ENCODE results near the gene PLSCR3.

The PLSCR3 gene

GRCh38 chr17:7394452-7395191 lies at the start of gene PLSCR3:
Gene PLSCR3 (minus strand): TSS chr17:7394525. CDS start chr17:7394110, 415 bp downstream.
- H3K9me3 ChIP-seq (ENCODE audit: control insufficient read depth in 1 of 2, low read length in 2 of 2), result no peaks in the 10 kb centered on the region
- H3K9ac ChIP-seq (ENCODE audit: low read depth in 1 of 2, low read length in 2 of 2), result peak within 1 kb of the TSS; percentile 67 to 95
- peaks cover 0 to 5% of the 10 kb centered on the region in 2 donors for H3K36me3 ChIP-seq (ENCODE audit: control insufficient read depth in 1 of 2, insufficient read depth in 2 of 2, low read length in 2 of 2)
- peak within 1 kb of the TSS; percentile 90 for H3K27ac ChIP-seq (ENCODE audit: low read depth, low read length)
- peaks cover 10 to 14% of the 10 kb centered on the region in 2 donors for H3K4me1 ChIP-seq (ENCODE audit: control insufficient read depth in 1 of 2, insufficient read depth in 2 of 2, low read length in 2 of 2)
- peak within 1 kb of the TSS; percentile 82 to 86 for H3K4me3 ChIP-seq (ENCODE audit: low read depth in 1 of 2, low read length in 2 of 2)
- H3K27me3 ChIP-seq (ENCODE audit: control insufficient read depth in 1 of 2, insufficient read depth in 2 of 2, low read length in 2 of 2), result no peaks in the 10 kb centered on the region

- Histone ChIP-seq H3K9ac (ENCODE audit: low read depth in 1 of 2, low read length in 2 of 2) (no peak overlapping the region), H3K4me1 (ENCODE audit: control insufficient read depth in 1 of 2, insufficient read depth in 2 of 2, low read length in 2 of 2) (peaks cover 19 to 29% of the 10 kb centered on the region in 2 donors), H3K4me3 (ENCODE audit: low read depth in 1 of 2, low read length in 2 of 2) (no peak overlapping the region), H3K9me3 (ENCODE audit: control insufficient read depth in 1 of 2, low read length in 2 of 2) (no peaks in the 10 kb centered on the region), H3K27ac (ENCODE audit: low read depth, low read length) (no peak overlapping the region), H3K36me3 (ENCODE audit: control insufficient read depth in 1 of 2, insufficient read depth in 2 of 2, low read length in 2 of 2) (no peaks in the 10 kb centered on the region), H3K27me3 (ENCODE audit: control insufficient read depth in 1 of 2, insufficient read depth in 2 of 2, low read length in 2 of 2) (peaks cover 35 to 47% of the 10 kb centered on the region in 2 donors)
Observed at GRCh38 chr17:7443499-7444485, 49.5 kb upstream of the PLSCR3 start.

GRCh38 chr17:7442142-7442541 lies 47.8 kb upstream of the PLSCR3 start:
- Histone ChIP-seq H3K4me3 (ENCODE audit: low read depth in 1 of 2, low read length in 2 of 2) (no peak overlapping the region), H3K9ac (ENCODE audit: low read depth in 1 of 2, low read length in 2 of 2) (no peak overlapping the region), H3K36me3 (ENCODE audit: control insufficient read depth in 1 of 2, insufficient read depth in 2 of 2, low read length in 2 of 2) (no peaks in the 10 kb centered on the region), H3K27me3 (ENCODE audit: control insufficient read depth in 1 of 2, insufficient read depth in 2 of 2, low read length in 2 of 2) (peaks cover 34 to 52% of the 10 kb centered on the region in 2 donors), H3K9me3 (ENCODE audit: control insufficient read depth in 1 of 2, low read length in 2 of 2) (no peaks in the 10 kb centered on the region), H3K27ac (ENCODE audit: low read depth, low read length) (no peak overlapping the region), H3K4me1 (ENCODE audit: control insufficient read depth in 1 of 2, insufficient read depth in 2 of 2, low read length in 2 of 2) (peaks cover 34 to 42% of the 10 kb centered on the region in 2 donors)

GRCh38 chr17:7441266-7441665 lies 46.9 kb upstream of the PLSCR3 start:
- H3K36me3 ChIP-seq (ENCODE audit: control insufficient read depth in 1 of 2, insufficient read depth in 2 of 2, low read length in 2 of 2), result no peaks in the 10 kb centered on the region
- no peak overlapping the region for H3K4me3 ChIP-seq (ENCODE audit: low read depth in 1 of 2, low read length in 2 of 2)
- no peak overlapping the region for H3K9ac ChIP-seq (ENCODE audit: low read depth in 1 of 2, low read length in 2 of 2)
- H3K27me3 ChIP-seq (ENCODE audit: control insufficient read depth in 1 of 2, insufficient read depth in 2 of 2, low read length in 2 of 2), result peaks cover 28 to 44% of the 10 kb centered on the region in 2 donors
- peaks cover 35 to 45% of the 10 kb centered on the region in 2 donors for H3K4me1 ChIP-seq (ENCODE audit: control insufficient read depth in 1 of 2, insufficient read depth in 2 of 2, low read length in 2 of 2)
- H3K9me3 ChIP-seq (ENCODE audit: control insufficient read depth in 1 of 2, low read length in 2 of 2), result no peaks in the 10 kb centered on the region
- no peak overlapping the region for H3K27ac ChIP-seq (ENCODE audit: low read depth, low read length)

GRCh38 chr17:7440834-7441195 lies 46.5 kb upstream of the PLSCR3 start:
- Histone ChIP-seq H3K27me3 (ENCODE audit: control insufficient read depth in 1 of 2, insufficient read depth in 2 of 2, low read length in 2 of 2) (peaks cover 28 to 43% of the 10 kb centered on the region in 2 donors), H3K36me3 (ENCODE audit: control insufficient read depth in 1 of 2, insufficient read depth in 2 of 2, low read length in 2 of 2) (no peaks in the 10 kb centered on the region), H3K9ac (ENCODE audit: low read depth in 1 of 2, low read length in 2 of 2) (no peak overlapping the region), H3K4me1 (ENCODE audit: control insufficient read depth in 1 of 2, insufficient read depth in 2 of 2, low read length in 2 of 2) (peaks cover 35 to 43% of the 10 kb centered on the region in 2 donors), H3K4me3 (ENCODE audit: low read depth in 1 of 2, low read length in 2 of 2) (no peak overlapping the region), H3K9me3 (ENCODE audit: control insufficient read depth in 1 of 2, low read length in 2 of 2) (no peaks in the 10 kb centered on the region), H3K27ac (ENCODE audit: low read depth, low read length) (no peak overlapping the region)

GRCh38 chr17:7440113-7440833 lies 45.9 kb upstream of the PLSCR3 start:
- peaks cover 36 to 38% of the 10 kb centered on the region in 2 donors for H3K4me1 ChIP-seq (ENCODE audit: control insufficient read depth in 1 of 2, insufficient read depth in 2 of 2, low read length in 2 of 2)
- H3K27ac ChIP-seq (ENCODE audit: low read depth, low read length), result no peak overlapping the region
- H3K4me3 ChIP-seq (ENCODE audit: low read depth in 1 of 2, low read length in 2 of 2), result peak overlapping the region; percentile 21 to 44
- H3K9me3 ChIP-seq (ENCODE audit: control insufficient read depth in 1 of 2, low read length in 2 of 2), result no peaks in the 10 kb centered on the region
- peaks cover 28 to 43% of the 10 kb centered on the region in 2 donors for H3K27me3 ChIP-seq (ENCODE audit: control insufficient read depth in 1 of 2, insufficient read depth in 2 of 2, low read length in 2 of 2)
- H3K36me3 ChIP-seq (ENCODE audit: control insufficient read depth in 1 of 2, insufficient read depth in 2 of 2, low read length in 2 of 2), result no peaks in the 10 kb centered on the region
- no peak overlapping the region for H3K9ac ChIP-seq (ENCODE audit: low read depth in 1 of 2, low read length in 2 of 2)

- Histone ChIP-seq H3K9me3 (ENCODE audit: control insufficient read depth in 1 of 2, low read length in 2 of 2) (no peaks in the 10 kb centered on the region), H3K36me3 (ENCODE audit: control insufficient read depth in 1 of 2, insufficient read depth in 2 of 2, low read length in 2 of 2) (no peaks in the 10 kb centered on the region), H3K27me3 (ENCODE audit: control insufficient read depth in 1 of 2, insufficient read depth in 2 of 2, low read length in 2 of 2) (peaks cover 28 to 41% of the 10 kb centered on the region in 2 donors), H3K4me3 (ENCODE audit: low read depth in 1 of 2, low read length in 2 of 2) (peak within 1 kb of the TSS; percentile 52 to 55), H3K9ac (ENCODE audit: low read depth in 1 of 2, low read length in 2 of 2) (no peak within 1 kb of the TSS), H3K4me1 (ENCODE audit: control insufficient read depth in 1 of 2, insufficient read depth in 2 of 2, low read length in 2 of 2) (peaks cover 36 to 38% of the 10 kb centered on the region in 2 donors), H3K27ac (ENCODE audit: low read depth, low read length) (no peak within 1 kb of the TSS)
Observed at GRCh38 chr17:7439462-7440112, 45.3 kb upstream of the PLSCR3 start, which contains the start of gene FGF11. Gene FGF11 (plus strand): TSS chr17:7439512. CDS start chr17:7439621, 109 bp downstream.

GRCh38 chr17:7438656-7439460 lies 44.5 kb upstream of the PLSCR3 start:
- peaks cover 36 to 38% of the 10 kb centered on the region in 2 donors for H3K4me1 ChIP-seq (ENCODE audit: control insufficient read depth in 1 of 2, insufficient read depth in 2 of 2, low read length in 2 of 2)
- peaks cover 28 to 34% of the 10 kb centered on the region in 2 donors for H3K27me3 ChIP-seq (ENCODE audit: control insufficient read depth in 1 of 2, insufficient read depth in 2 of 2, low read length in 2 of 2)
- no peak overlapping the region for H3K27ac ChIP-seq (ENCODE audit: low read depth, low read length)
- H3K36me3 ChIP-seq (ENCODE audit: control insufficient read depth in 1 of 2, insufficient read depth in 2 of 2, low read length in 2 of 2), result no peaks in the 10 kb centered on the region
- no peak overlapping the region for H3K9ac ChIP-seq (ENCODE audit: low read depth in 1 of 2, low read length in 2 of 2)
- no peaks in the 10 kb centered on the region for H3K9me3 ChIP-seq (ENCODE audit: control insufficient read depth in 1 of 2, low read length in 2 of 2)
- H3K4me3 ChIP-seq (ENCODE audit: low read depth in 1 of 2, low read length in 2 of 2), result peak overlapping the region; percentile 52 to 55
